ENCODE measurements around the gene STPG1.

The STPG1 gene

GRCh38 chr1:24364975-24365678 is 48.5 kb downstream of the STPG1 start:
- DNase-seq: no peak

GRCh38 chr1:24364605-24364974 is 49.0 kb downstream of the STPG1 start:
- no peak for DNase-seq

- no peak for DNase-seq
These were observed 49.6 kb downstream of the STPG1 start for GRCh38 chr1:24363994-24364393.

DNA sequence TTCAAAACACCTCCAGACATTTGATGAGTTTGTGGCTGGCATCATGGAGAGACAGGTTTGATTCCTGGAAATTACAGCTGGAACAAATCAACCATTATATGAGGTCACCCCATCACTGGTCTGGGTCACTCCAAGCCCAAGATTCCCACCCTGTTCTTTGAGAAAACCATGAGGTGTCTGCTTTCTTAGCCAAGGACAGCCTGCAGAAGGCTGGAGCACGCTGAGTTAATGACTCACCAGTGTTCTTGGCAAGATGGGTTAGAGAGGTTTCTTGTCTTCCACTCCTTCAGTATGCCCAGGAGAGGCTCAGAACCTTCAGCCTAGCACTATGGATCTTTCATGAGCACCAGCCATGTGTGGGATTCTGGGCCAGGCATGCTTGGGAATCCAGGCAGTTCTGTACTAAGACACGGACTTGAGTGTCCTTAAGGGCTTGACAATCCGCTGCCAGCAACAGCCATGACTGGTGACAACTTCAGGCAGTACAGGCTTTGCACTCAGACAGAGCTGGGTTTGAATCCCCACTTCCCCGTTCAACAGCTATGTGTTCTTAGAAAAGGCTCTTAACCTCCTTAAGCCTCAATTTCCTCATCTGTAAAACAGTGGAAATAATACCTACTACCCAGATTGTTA is 50.5 kb downstream of the STPG1 start:
- DNase-seq: no peak

- no peak for DNase-seq
These were observed 51.2 kb downstream of the STPG1 start for GRCh38 chr1:24362396-24362795.

GRCh38 chr1:24361811-24362210 is 51.8 kb downstream of the STPG1 start:
- DNase-seq: no peak

- DNase-seq: no peak
These were observed 52.9 kb downstream of the STPG1 start for GRCh38 chr1:24360681-24361080.

DNA sequence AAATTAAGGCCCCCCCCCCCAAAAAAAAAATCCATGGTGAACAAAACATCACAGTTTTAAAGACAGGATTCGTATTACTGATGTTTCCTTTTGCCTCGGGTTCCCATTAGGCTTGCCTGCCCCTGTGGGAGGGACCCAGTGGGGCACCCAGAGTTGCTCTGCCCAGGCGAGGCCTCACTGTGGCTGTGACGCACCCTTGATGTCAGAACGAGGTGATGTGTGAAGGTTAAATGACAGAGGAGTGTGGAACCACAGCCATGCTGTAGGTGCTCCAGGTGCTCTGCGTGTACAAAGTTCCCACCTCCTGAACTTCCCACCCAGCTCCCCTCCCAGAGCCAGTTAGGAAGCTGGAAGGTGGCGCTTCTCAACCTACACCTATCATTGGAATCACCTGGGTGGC is 56.5 kb downstream of the STPG1 start:
- DNase-seq: no peak

DNA sequence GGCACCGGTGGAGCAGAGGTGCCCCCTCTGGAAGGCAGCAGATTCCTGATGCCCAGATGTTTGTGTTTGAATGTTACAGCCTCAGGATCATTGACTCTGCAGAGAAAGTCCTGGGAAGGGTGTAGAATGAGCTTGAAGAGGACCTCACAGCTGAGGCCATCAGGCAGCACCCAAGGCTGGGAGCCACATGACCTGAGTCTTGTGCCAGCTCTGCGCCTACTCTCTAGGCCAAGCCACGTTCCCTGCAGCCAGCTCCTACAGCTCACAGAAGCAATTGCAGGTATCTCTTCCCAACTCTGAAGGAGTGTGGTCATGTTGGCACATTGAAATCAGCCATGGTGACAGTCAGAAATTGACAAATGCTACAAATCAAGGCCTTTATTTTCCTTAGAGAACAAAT is 58.1 kb downstream of the STPG1 start:
- no peak for DNase-seq

- DNase-seq: no peak
These were observed 60.2 kb downstream of the STPG1 start for GRCh38 chr1:24353292-24353891.

DNA sequence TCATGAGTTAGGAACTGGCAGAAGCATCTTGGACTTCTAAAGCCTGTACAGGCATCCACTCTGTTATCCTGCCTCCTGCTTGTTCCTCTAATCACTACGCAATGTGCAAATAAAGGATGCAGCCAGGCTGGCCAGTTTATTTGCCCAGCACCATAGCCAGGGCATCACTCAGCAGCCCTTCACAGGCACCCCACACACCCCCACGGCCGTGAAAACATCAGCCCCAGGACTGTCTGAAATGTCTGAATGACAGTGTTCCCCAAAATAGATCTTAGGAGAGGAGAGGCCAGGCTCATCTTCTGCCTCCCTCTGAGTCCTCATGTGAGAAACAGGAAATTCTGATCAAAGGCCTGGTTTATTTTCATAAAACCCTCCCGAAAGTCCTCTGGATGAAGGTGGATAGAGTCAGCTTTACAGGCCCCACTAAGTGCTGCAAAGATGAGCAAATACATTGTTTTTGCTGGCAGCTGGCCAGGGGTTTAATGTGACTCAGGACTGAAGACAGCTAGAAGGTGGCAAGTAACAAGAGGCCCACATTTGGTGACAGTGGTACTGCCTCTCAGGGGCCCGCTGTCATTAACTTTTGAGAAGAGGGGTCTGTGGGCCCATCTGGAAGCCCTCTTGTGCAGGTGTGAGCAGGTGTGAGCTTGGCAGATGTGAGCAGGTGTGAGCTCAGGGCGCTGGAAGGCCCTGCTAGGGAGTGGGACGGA is 61.5 kb downstream of the STPG1 start:
- no peak for DNase-seq

- DNase-seq: no peak
These were observed 62.3 kb downstream of the STPG1 start for GRCh38 chr1:24351247-24351646.

GRCh38 chr1:24349891-24350290 is 63.7 kb downstream of the STPG1 start:
- no peak for DNase-seq

- no peak for DNase-seq
These were observed 65.4 kb downstream of the STPG1 start for GRCh38 chr1:24348196-24348595.

DNA sequence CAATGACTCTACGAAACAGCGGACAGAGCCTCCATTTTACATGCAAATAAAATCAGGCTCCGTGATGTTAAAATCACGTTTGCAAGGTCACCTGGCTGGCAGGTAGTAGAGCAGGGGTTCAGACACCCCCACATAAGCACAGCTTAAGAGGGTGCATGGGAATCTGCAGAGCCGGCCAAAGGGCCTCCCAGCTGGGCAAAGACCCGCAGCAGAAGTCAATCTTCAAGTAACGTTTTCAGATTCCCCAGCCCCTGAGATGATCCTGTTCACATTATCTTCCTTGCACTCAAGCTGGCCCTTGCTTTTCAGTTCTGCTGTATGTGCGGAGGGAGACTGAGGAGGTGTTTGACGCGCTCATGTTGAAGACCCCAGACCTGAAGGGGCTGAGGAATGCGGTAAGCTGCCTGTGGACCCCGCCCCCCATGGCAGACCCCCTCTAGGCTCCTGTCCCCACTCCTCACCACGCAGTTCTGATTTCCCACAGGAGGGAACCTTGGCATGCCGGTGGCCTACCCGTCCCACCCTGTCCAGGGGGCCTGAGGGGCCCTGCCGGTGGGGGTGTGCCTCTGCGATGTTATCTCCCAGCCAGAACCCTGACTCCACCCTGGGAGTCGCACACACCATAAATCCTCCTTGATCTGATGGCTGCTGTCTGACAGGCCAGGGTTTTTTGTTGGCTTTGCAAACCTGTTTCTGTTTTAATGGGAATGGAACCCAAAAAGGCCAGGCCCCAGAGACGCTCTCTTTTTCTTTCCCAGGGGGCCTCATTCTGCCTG is 66.2 kb downstream of the STPG1 start:
- DNase-seq: no peak

DNA sequence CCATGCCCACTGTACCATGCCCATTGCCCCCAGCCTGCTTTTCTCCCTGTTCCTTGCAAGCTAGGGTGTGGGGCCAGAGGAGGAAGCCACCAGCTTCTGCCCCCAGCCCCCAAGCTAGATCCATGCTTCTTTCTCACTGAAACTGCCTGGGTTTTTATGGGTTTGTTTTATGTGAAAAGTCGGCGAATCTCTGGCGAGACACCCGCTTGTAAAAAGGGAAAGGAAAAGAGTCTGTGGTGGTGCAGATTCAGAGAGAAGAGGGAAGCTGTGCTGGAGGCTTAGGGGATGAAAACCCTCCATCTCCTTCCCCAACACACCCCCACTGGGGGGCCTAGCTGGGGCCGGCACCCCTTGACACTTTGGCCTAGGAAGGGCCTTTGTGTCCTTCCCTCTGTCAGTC is 68.2 kb downstream of the STPG1 start:
- no peak for DNase-seq

- DNase-seq: no peak
These were observed 69.4 kb downstream of the STPG1 start for GRCh38 chr1:24344090-24344742.

GRCh38 chr1:24343412-24344089 is 70.0 kb downstream of the STPG1 start:
- no peak for DNase-seq

GRCh38 chr1:24341260-24341659 is 72.3 kb downstream of the STPG1 start:
- DNase-seq: no peak

GRCh38 chr1:24340770-24341169 is 72.8 kb downstream of the STPG1 start:
- no peak for DNase-seq

DNA sequence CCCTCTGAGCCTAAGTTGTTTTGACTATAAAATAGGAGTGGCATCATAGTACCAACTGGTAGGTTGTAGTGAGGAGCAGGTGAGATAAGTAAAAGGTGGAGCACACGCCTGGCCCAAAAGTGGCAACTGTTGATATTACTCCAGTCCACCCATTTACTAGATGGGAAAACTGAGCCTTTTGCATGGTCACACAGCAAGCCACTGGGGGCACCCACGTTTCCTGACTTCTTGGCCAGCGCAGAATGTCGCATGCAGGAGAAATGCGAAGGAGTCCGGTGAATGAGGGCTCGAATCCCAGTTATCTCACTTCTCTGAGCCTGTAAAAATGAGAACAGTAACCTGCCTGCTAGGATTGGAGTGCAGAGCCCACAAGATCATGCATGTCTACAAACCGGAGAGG is 73.6 kb downstream of the STPG1 start:
- DNase-seq: no peak

GRCh38 chr1:24338447-24338846 is 75.1 kb downstream of the STPG1 start:
- DNase-seq: no peak

Data from NCI-H1417 treated with DMSO at 0.1 percent for 48 hours (cell line).